Measurements from ENCODE around the gene SERTAD1.

DNA sequence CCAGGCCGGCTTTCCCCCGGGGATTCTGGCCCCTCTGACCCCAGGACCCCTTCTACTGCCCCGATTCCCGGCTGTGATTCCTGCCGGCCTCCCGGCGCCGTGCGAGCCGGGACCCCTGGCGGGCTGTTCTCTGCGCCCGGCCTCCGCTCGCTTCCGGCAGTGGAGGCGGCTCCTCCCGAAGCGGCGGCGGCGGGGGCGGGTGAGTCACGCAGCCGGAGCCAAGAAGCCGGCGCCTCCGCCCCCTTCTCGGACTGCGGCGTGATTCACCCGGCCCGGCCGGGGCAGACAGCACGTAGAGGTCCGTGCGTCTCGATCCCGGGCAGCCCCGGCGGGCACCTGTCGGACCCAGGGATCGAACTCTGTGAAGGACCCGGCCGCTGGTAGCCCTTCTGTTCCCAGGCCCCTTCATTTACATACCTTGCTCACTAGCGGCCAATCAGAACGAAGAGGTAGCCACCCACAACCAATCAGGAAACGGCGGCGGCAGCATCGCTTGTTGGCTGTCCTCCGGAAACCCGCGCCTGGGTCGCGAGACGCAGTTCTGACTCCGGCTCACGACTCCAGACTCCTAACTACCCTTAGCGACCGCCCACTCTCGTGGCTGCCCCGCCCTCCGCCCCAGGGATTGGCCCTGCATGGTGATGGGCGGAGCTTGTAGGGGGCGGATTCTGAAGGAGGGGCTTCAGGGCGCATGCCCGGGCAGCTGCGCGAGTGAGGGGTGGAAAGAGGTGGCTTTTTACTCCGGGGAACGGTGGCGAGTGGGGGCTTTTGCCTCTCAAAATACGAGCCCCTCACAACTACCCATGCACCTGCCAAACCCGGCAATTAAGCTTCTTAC is at the start of gene SERTAD1:
- TF ChIP-seq POLR2A (IDR thresholded peaks at IDR 0.05; ENCODE audit: low read length) (peak; percentile 97), GATA1 (IDR thresholded peaks at IDR 0.05; ENCODE audit: low read depth, low read length) (no peak)
